ENCODE data around the gene CSMD2.

- TF ChIP-seq CTCF (IDR thresholded peaks at IDR 0.05), result no peak
- TF ChIP-seq POLR2A (IDR thresholded peaks at IDR 0.05), result no peak
Observed at GRCh38 chr1:33960188-33960895, 204.7 kb downstream of the CSMD2 start.
